Ovary (tissue), 9 donors: ENCODE results near the gene ENOX2. TPM values are rescaled to one million over a fixed set of nuclear protein-coding genes. Genes with fewer than 3 reads are reported as not detected.

Experiments used
- DNase-seq, 5 donors: peaks; one replicate each; pipeline ENCODE4 v3.0.0-alpha.2; 2019 to 2020
- H3K27ac ChIP-seq, 2 donors: fragments of 200-600 bp; one replicate each; pipeline versions ENCODE4 v1.5.1 to v1.8.0; 2019 to 2022
- H3K27me3 ChIP-seq: fragments of 200-600 bp; one replicate; pipeline ENCODE4 v1.8.0; 2022
- H3K36me3 ChIP-seq: fragments of 200-600 bp; sonication (generic); one replicate; pipeline ENCODE4 v1.5.1; 2019
- H3K4me1 ChIP-seq: one replicate; pipeline ENCODE4 v1.8.1; 2013; ENCODE audit warnings: mild to moderate bottlenecking, moderate library complexity; ENCODE audit not compliant: insufficient read depth
- H3K4me3 ChIP-seq: fragments of 200-600 bp; sonication (generic); one replicate; pipeline ENCODE4 v1.5.1; 2017
- H3K9me3 ChIP-seq, 2 donors: fragments of 200-600 bp in 1 of 2; sonication (generic) in 1 of 2; one replicate each; pipeline versions ENCODE4 v1.5.1 to v1.8.1; 2013 to 2019; ENCODE audit warnings: mild to moderate bottlenecking in 1 of 2, moderate library complexity in 1 of 2
- EP300 ChIP-seq: sonication (generic); formaldehyde crosslinking; IDR thresholded peaks from one replicate; pipeline ENCODE4 v1.6.1; 2017; ENCODE audit warnings: antibody characterized with exemption
- POLR2A ChIP-seq: fragments of 450-650 bp; IDR thresholded peaks from one replicate; pipeline ENCODE4 v1.6.1; 2017; ENCODE audit warnings: antibody characterized with exemption, mild to moderate bottlenecking, moderate library complexity
- WGBS, 3 donors: extraction: QIAGEN DNeasy Blood & Tissue Kit in 1 of 3; methylation state at CpG; one replicate each; pipeline versions ENCODE4 v1.1.5 to v1.1.7; 2013 to 2017; 5-methylcytosine and 5-hydroxymethylcytosine counted together
- intact Hi-C, 4 donors: fragments of 100-400 bp; cut with DNase I; formaldehyde crosslinking; loops; one replicate each; pipeline versions ENCODE4 v1.11.0 to v1.15.1; 2022 to 2023
- polyA plus RNA-seq, 2 donors: library from polyadenylated mRNA; stranded (reverse); fragments of 200-250 nt in 1 of 2; fragments of 350-450 nt in 1 of 2; fragmentation: Illumina TruSeq in 1 of 2; extraction: RNeasy Lipid Tissue Mini Kit (QIAGEN cat#74804) in 1 of 2; gene quantifications; one replicate each; pipeline ENCODE4 v1.2.3, GENCODE V29; 2013 to 2014
- total RNA-seq, 7 donors: library from RNA; depleted of rRNA in 2 of 7; stranded (reverse); fragments of >200 nt in 2 of 7; fragmentation: NEBNext Ultra II Directional in 3 of 7; extraction: Animal tissue kit (Norgen Biotek cat#: 25700) in 3 of 7; gene quantifications; one replicate each; pipeline versions ENCODE4 v1.1.0 to v1.2.4, GENCODE V29; 2016 to 2023
- TF ChIP-seq, protein P1 (sequence below), 3 donors: fragments of 450-650 bp in 2 of 3; fragments of 200-600 bp in 1 of 3; IDR thresholded peaks; one replicate each; pipeline versions ENCODE4 v1.5.1 to v1.8.0; 2016 to 2022; ENCODE audit warnings: antibody characterized with exemption in 3 of 3, mild to moderate bottlenecking in 1 of 3
- donor health status: DM: no; HTN: no; CAD: no; lungs with moderate emphysema.
- donor health status: DM: no; HTN: no; CAD: no.
- donor health status: Bipolar disorder and iron deficiency.
- donor health status: DM: yes; HTN: yes; CAD: no.
- donor health status: DM: no; HTN: no; CAD: no.
- donor health status: DM: yes; HTN: yes; CAD: no.

ENOX2 gene
- total and polyA plus RNA-seq, 9 donors, result 5.4 to 17.8 (median 13.1) TPM

GRCh38 chrX:130754353-130754752 lies 148.7 kb downstream of the ENOX2 start:
- TF ChIP-seq POLR2A, result no peak
- TF ChIP-seq, protein P1, sequence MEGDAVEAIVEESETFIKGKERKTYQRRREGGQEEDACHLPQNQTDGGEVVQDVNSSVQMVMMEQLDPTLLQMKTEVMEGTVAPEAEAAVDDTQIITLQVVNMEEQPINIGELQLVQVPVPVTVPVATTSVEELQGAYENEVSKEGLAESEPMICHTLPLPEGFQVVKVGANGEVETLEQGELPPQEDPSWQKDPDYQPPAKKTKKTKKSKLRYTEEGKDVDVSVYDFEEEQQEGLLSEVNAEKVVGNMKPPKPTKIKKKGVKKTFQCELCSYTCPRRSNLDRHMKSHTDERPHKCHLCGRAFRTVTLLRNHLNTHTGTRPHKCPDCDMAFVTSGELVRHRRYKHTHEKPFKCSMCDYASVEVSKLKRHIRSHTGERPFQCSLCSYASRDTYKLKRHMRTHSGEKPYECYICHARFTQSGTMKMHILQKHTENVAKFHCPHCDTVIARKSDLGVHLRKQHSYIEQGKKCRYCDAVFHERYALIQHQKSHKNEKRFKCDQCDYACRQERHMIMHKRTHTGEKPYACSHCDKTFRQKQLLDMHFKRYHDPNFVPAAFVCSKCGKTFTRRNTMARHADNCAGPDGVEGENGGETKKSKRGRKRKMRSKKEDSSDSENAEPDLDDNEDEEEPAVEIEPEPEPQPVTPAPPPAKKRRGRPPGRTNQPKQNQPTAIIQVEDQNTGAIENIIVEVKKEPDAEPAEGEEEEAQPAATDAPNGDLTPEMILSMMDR (IDR thresholded peaks at IDR 0.05), result no peak
- TF ChIP-seq EP300, result no peak

DNA sequence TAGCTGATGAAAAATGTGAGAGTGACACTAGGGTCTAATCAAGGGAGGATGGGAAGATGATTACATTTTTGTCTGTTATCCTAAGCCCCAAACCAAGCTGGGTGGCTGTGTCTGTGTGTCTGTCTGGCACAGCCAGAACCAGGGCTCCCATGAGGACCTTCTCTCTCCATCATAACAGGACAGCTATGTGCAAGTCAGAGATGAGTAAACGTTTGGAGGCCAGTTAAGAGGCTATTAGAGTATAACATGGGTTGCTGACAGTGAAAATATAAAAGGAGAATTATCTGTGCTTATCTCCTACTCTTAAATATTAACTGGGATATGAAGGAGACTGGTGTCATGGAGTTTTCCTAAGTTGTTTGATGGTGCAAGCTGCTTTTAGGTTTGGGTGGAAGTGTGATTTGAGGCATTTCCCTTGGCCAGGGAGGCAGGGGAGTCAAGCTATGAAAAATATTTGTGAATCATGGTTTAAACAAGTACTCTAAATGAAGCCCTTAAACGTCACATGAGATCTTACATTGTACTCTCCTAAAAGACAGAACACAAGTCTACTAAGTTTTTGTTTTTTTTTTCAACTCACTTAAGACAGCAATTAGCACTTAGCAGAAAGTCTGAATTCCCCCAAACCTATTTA lies 156.2 kb downstream of the ENOX2 start:
- no peak for TF ChIP-seq POLR2A
- TF ChIP-seq, protein P1 (IDR thresholded peaks at IDR 0.05), result no peak
- no peak for TF ChIP-seq EP300
- no peak overlapping the region for H3K4me3 ChIP-seq
- no peak for DNase-seq
- no peaks in the 10 kb centered on the region for H3K4me1 ChIP-seq
- 20 to 28% (median 25%) methylated on average over 2 of the region's 2 CpGs for WGBS, 3 donors
- H3K9me3 ChIP-seq, result no peaks in the 10 kb centered on the region
- intact Hi-C loops, result no loop called here
- no peaks in the 10 kb centered on the region for H3K36me3 ChIP-seq
- no peak overlapping the region for H3K27ac ChIP-seq
- no peaks in the 10 kb centered on the region for H3K27me3 ChIP-seq

More at GRCh38 chrX:130754353-130754752, 148.7 kb downstream of the ENOX2 start:
- DNase-seq, result no peak
- Histone ChIP-seq H3K27ac (no peak overlapping the region), H3K9me3 (no peaks in the 10 kb centered on the region), H3K4me1 (no peaks in the 10 kb centered on the region), H3K4me3 (no peak overlapping the region), H3K36me3 (no peaks in the 10 kb centered on the region), H3K27me3 (no peaks in the 10 kb centered on the region)
- intact Hi-C loops, result no loop called here
- 81 to 97% (median 91%) methylated on average over 1 of the region's 1 CpG for WGBS, 3 donors

DNA sequence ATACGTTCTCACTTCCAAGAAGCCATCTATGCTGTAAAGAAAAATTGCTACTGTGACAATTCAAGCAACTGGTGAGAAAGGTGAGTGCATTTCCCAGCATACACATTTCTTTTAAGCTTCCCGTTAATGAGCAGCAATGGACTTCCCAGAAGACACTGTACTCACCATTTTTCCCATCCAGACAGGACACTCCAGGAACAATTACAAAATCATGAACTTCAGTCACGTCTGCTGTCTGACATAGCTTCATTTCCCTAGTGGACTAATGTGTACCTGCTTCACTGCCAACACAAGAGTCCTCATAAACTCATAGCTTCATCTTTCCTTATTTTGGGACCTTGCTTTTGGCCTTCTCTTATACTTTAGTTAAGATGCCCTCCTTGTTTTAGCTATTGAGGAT lies 156.9 kb downstream of the ENOX2 start:
- no peak for DNase-seq
- H3K4me3 ChIP-seq, result no peak overlapping the region
- no peak overlapping the region for H3K27ac ChIP-seq
- intact Hi-C loops, result no loop called here
- no peaks in the 10 kb centered on the region for H3K9me3 ChIP-seq
- H3K4me1 ChIP-seq, result no peaks in the 10 kb centered on the region
- H3K27me3 ChIP-seq, result no peaks in the 10 kb centered on the region
- no peaks in the 10 kb centered on the region for H3K36me3 ChIP-seq
- 60 to 69% (median 66%) methylated on average over 3 of the region's 3 CpGs for WGBS, 3 donors
- TF ChIP-seq, protein P1 (IDR thresholded peaks at IDR 0.05), result no peak
- no peak for TF ChIP-seq POLR2A
- no peak for TF ChIP-seq EP300

DNA sequence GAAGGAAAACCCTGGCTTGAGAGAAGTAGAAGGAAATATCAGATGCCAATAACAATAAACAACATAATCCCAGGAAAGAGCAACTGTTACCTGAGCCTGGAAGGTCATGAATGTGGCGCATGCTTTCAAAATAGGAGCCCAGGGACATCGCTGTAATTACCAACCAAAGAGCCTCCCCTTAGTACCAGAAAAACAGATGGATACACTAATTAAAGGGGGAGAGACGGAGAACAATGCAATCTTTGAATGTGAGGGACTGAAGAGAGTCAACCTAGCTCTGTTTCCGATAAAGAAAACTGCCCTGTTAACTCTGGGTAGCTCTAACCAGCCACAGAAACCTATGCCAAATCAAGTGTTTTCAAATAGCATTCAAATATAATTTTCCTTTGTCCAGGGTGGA lies 161.4 kb downstream of the ENOX2 start:
- Histone ChIP-seq H3K4me3 (no peak overlapping the region), H3K27me3 (no peaks in the 10 kb centered on the region), H3K36me3 (no peaks in the 10 kb centered on the region), H3K27ac (no peak overlapping the region), H3K9me3 (no peaks in the 10 kb centered on the region), H3K4me1 (no peaks in the 10 kb centered on the region)
- TF ChIP-seq POLR2A, result no peak
- TF ChIP-seq, protein P1 (IDR thresholded peaks at IDR 0.05), result no peak
- TF ChIP-seq EP300, result no peak
- WGBS, 3 donors, result 56 to 60% (median 58%) methylated on average over 4 of the region's 4 CpGs
- intact Hi-C loops, result no loop called here
- DNase-seq, result no peak
